GM12878 (cell line): Measurements from ENCODE around the gene ZFP62. TPM values are rescaled to one million over a fixed set of nuclear protein-coding genes. Genes with fewer than 3 reads are reported as not detected.

Experiments
- ATAC-seq: fragments of 200-7000 bp; cut with Tn5 transposase; 3 replicates; pipeline ENCODE4 v1.9.1; 2020; ENCODE audit warnings: mild to moderate bottlenecking, moderate library complexity
- BruUV-seq: library from RNA; stranded (reverse); fragments of 400-500 nt; replicated peaks from 2 replicates; lab custom pipeline; 2021; lab: Mats Ljungman, UMichigan
- CTCF ChIA-PET: fragments of 300-600 bp; sonication (Branson Sonifier 250); formaldehyde crosslinking; extraction: SDS; loops from one replicate; lab custom pipeline; 2021; ENCODE audit warnings: inconsistent platforms; lab: Yijun Ruan, JAX
- POLR2A ChIA-PET: fragments of 350-600 bp; formaldehyde crosslinking; extraction: SDS; loops from one replicate; lab custom pipeline; 2021; ENCODE audit warnings: inconsistent platforms; lab: Charles Lee
- RAD21 ChIA-PET: fragments of 300-600 bp; sonication (Branson Sonifier 250); formaldehyde crosslinking; loops from one replicate; lab custom pipeline; 2023; ENCODE audit warnings: antibody characterized with exemption; ENCODE audit not compliant: unreplicated experiment; lab: Charles Lee
- SMC1A ChIA-PET: fragments of 300-600 bp; sonication (Branson Sonifier 250); formaldehyde crosslinking; loops from one replicate; lab custom pipeline; 2023; ENCODE audit not compliant: unreplicated experiment, uncharacterized antibody; lab: Charles Lee
- DNase-seq: peaks from one replicate; pipeline ENCODE4 v3.0.0-alpha.2; 2011; ENCODE audit warnings: low read depth, low spot score
- FAIRE-seq: peaks from 3 replicates; lab custom pipeline; 2011; peaks lifted over from hg19 to GRCh38; lab: Jason Lieb, UNC
- H2AFZ ChIP-seq: 2 replicates; pipeline ENCODE4 v1.6.0; 2011; ENCODE audit warnings: low read depth, low read length, control low read depth; ENCODE audit not compliant: control insufficient read depth
- H3K27ac ChIP-seq: 2 replicates; pipeline ENCODE4 v1.5.1; 2011; ENCODE audit warnings: control low read depth; ENCODE audit not compliant: control insufficient read depth, insufficient read depth
- H3K27me3 ChIP-seq, 2 experiments: replicated peaks in 1 of 2; 2 replicates each; pipeline versions ENCODE4 v1.6.0 to v1.6.1; 2011; ENCODE audit warnings: low read length in 1 of 2; ENCODE audit not compliant: control insufficient read depth in 2 of 2, insufficient read depth in 2 of 2
- H3K36me3 ChIP-seq, 2 experiments: 2 replicates each; pipeline ENCODE4 v1.5.1; 2011; ENCODE audit warnings: low read length in 1 of 2; ENCODE audit not compliant: control insufficient read depth in 2 of 2, insufficient read depth in 2 of 2
- H3K4me1 ChIP-seq: 2 replicates; pipeline ENCODE4 v1.6.1; 2011; ENCODE audit warnings: mild to moderate bottlenecking, low read length, moderate library complexity, mixed read lengths; ENCODE audit not compliant: control insufficient read depth, insufficient read depth
- H3K4me2 ChIP-seq: 2 replicates; pipeline ENCODE4 v1.6.0; 2011; ENCODE audit warnings: control low read depth; ENCODE audit not compliant: control insufficient read depth, insufficient read depth
- H3K4me3 ChIP-seq: fragments of 200-600 bp; sonication (generic); 2 replicates; pipeline ENCODE4 v1.5.1; 2016
- H3K79me2 ChIP-seq: 2 replicates; pipeline ENCODE4 v1.6.0; 2011; ENCODE audit warnings: low read length; ENCODE audit not compliant: control insufficient read depth, insufficient read depth
- H3K9ac ChIP-seq: 2 replicates; pipeline ENCODE4 v1.8.0; 2011; ENCODE audit warnings: low read length, control low read depth, mixed read lengths; ENCODE audit not compliant: control insufficient read depth, insufficient read depth
- H3K9me3 ChIP-seq: replicated peaks from 3 replicates; pipeline ENCODE4 v1.5.1; 2011; ENCODE audit warnings: mild to moderate bottlenecking, low read length; ENCODE audit not compliant: control insufficient read depth, insufficient read depth
- H4K20me1 ChIP-seq: 2 replicates; pipeline ENCODE4 v1.6.0; 2011; ENCODE audit not compliant: control insufficient read depth, insufficient read depth
- ASH2L ChIP-seq: fragments of 300-600, 200-600 bp; sonication (generic); IDR thresholded peaks from 2 replicates; pipeline ENCODE4 v1.6.1; 2017; ENCODE audit warnings: low read depth, mild to moderate bottlenecking, borderline replicate concordance
- ATF2 ChIP-seq: IDR thresholded peaks from 2 replicates; pipeline ENCODE4 v1.6.1; 2012; ENCODE audit warnings: low read length, inconsistent platforms
- CBX5 ChIP-seq: sonication (generic); IDR thresholded peaks from 2 replicates; pipeline ENCODE4 v1.6.1; 2016; ENCODE audit warnings: low read depth, moderate library complexity, mild to moderate bottlenecking, inconsistent platforms
- EGR1 ChIP-seq, 2 experiments: IDR thresholded peaks; 1 replicate in 1 of 2; 2 replicates in 1 of 2; pipeline ENCODE4 v1.6.1; 2011 to 2012; ENCODE audit warnings: low read depth in 2 of 2, low read length in 2 of 2, borderline replicate concordance in 1 of 2, mild to moderate bottlenecking in 1 of 2, moderate library complexity in 1 of 2
- EP300 ChIP-seq, 2 experiments: fragments of 150-350 bp in 1 of 2; IDR thresholded peaks; 2 replicates each; pipeline ENCODE4 v1.6.1; 2011 to 2012; ENCODE audit warnings: low read depth in 2 of 2, low read length in 2 of 2, borderline replicate concordance in 1 of 2, improper control_type of control experiment in 1 of 2, inconsistent platforms in 1 of 2; ENCODE audit not compliant: control insufficient read depth in 1 of 2
- FOS ChIP-seq: IDR thresholded peaks from 3 replicates; pipeline ENCODE4 v1.6.1; 2011; ENCODE audit warnings: borderline replicate concordance; ENCODE audit not compliant: insufficient read length; ENCODE audit errors: extremely low read depth
- NFYA ChIP-seq: IDR thresholded peaks from 2 replicates; pipeline ENCODE4 v1.6.1; 2011; ENCODE audit warnings: low read depth, mild to moderate bottlenecking, low read length, improper control_type of control experiment, borderline replicate concordance
- PML ChIP-seq: IDR thresholded peaks from 2 replicates; pipeline ENCODE4 v1.6.1; 2012; ENCODE audit warnings: low read length, inconsistent platforms
- PRDM15 ChIP-seq: fragments of 450-650 bp; formaldehyde crosslinking; IDR thresholded peaks from 2 replicates; pipeline ENCODE4 v1.4.0; 2020; ENCODE audit warnings: mild to moderate bottlenecking, moderate library complexity
- RAD51 ChIP-seq: fragments of 450-650 bp; IDR thresholded peaks from 2 replicates; pipeline ENCODE4 v1.6.1; 2016; ENCODE audit warnings: moderate library complexity, mild to moderate bottlenecking, inconsistent platforms
- SIX5 ChIP-seq: IDR thresholded peaks from 2 replicates; pipeline ENCODE4 v1.6.1; 2011; ENCODE audit warnings: mild to moderate bottlenecking, low read depth, low read length, moderate library complexity; ENCODE audit not compliant: severe bottlenecking
- SMC3 ChIP-seq: IDR thresholded peaks from 2 replicates; pipeline ENCODE4 v1.6.1; 2011; ENCODE audit warnings: low read length, improper control_type of control experiment, borderline replicate concordance
- SUZ12 ChIP-seq: fragments of 200-600 bp; sonication (generic); IDR thresholded peaks from one replicate; pipeline ENCODE4 v1.6.1; 2018; ENCODE audit warnings: antibody characterized with exemption, mild to moderate bottlenecking; ENCODE audit not compliant: unreplicated experiment
- YY1 ChIP-seq: IDR thresholded peaks from 2 replicates; pipeline ENCODE4 v1.6.1; 2011; ENCODE audit warnings: low read depth, mild to moderate bottlenecking, low read length
- ZBED1 ChIP-seq: IDR thresholded peaks from 2 replicates; pipeline ENCODE4 v1.6.1; 2016; ENCODE audit warnings: borderline replicate concordance
- WGBS: methylation state at CpG from one replicate; pipeline ENCODE4 v1.1.6; 2016; ENCODE audit warnings: low lambda C conversion rate; ENCODE audit not compliant: insufficient replicate concordance, insufficient coverage; ENCODE audit errors: missing lambda C conversion rate; 5-methylcytosine and 5-hydroxymethylcytosine counted together
- in situ Hi-C: fragments of 300-500 bp; cut with MboI; formaldehyde crosslinking; loops from 9 replicates; pipeline ENCODE4 v1.14.3; 2018; ENCODE audit warnings: mixed read lengths
- intact Hi-C: fragments of 100-400 bp; cut with micrococcal nuclease; formaldehyde crosslinking; loops from one replicate; pipeline ENCODE4 v1.14.2; 2022; ENCODE audit not compliant: unreplicated experiment
- polyA plus RNA-seq, 11 experiments: library from polyadenylated mRNA; depleted of rRNA in 4 of 11; unstranded in 6 of 11; stranded (reverse) in 5 of 11; fragments of >200 nt; fragmentation: Nextera tagmentation in 4 of 11; fragmentation: Illumina TruSeq in 1 of 11; extraction: Ambion mirVana in 4 of 11; extraction: Trizol in 1 of 11; gene quantifications; 1 replicate in 1 of 11; 2 replicates in 10 of 11; pipeline versions ENCODE4 v1.2.1 to v1.2.3, GENCODE V29; 2011 to 2016; ENCODE audit warnings: inconsistent platforms in 2 of 11, missing spikeins in 2 of 11, low read depth in 1 of 11
- total RNA-seq, 4 experiments: library from RNA; depleted of rRNA in 3 of 4; stranded (reverse); fragments of >200 nt in 3 of 4; fragmentation: Illumina TruSeq in 1 of 4; extraction: Trizol in 1 of 4; gene quantifications; 2 replicates each; pipeline versions ENCODE4 v1.2.1 to v1.2.3, GENCODE V29; 2013 to 2021
- TF ChIP-seq, protein P1 (sequence below): fragments of 450-650 bp; IDR thresholded peaks from 2 replicates; pipeline ENCODE4 v1.6.1; 2018; ENCODE audit warnings: mild to moderate bottlenecking, low read depth, moderate library complexity; ENCODE audit not compliant: partially characterized antibody

ZFP62 gene
- total and polyA plus RNA-seq, 10 of the 15 experiments (the other 5 are each of a cell fraction or from before 2014, with no cell fraction given): 9.2 to 39.7 (median 21.1) TPM

DNA sequence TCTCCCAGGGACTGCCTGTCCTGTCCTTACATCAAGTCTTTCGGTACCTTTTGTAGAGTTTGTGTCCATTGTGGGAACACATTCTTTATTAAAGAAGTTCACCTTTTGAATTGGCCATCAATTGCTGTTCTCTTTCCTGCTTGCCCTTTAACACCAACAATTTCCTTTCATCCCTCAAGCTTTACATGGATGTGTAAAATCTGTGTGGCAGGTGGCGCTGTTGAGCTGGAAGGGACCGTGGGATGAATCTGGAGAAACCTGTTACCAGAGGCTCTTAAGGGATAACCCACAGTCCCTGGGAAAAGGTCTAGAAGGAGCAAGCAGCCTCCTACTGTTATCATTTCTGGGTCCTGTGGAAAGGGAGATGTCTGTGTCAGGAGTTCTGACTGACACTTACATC is 7.9 kb upstream of the ZFP62 start:
- Histone ChIP-seq H3K4me3 (no peak overlapping the region), H3K79me2 (no peaks in the 10 kb centered on the region), H3K9ac (no peak overlapping the region), H3K36me3 (no peaks in the 10 kb centered on the region), H3K4me2 (no peak overlapping the region), H3K27me3 (no peaks in the 10 kb centered on the region), H4K20me1 (no peaks in the 10 kb centered on the region), H3K27ac (peak overlapping the region; percentile 32; the same call in 1 of the 2 replicates), H2AFZ (peak overlapping the region; percentile 43), H3K9me3 (no peaks in the 10 kb centered on the region), H3K4me1 (peaks cover 17% of the 10 kb centered on the region)
- WGBS: 0% methylated on average over 3 of the region's 3 CpGs
- CTCF ChIA-PET: interaction anchor here (0.8 to 4.9 kb wide), 24 partner anchors 20 to 316 kb away, joined by 3 to 50 read pairs (median 4); no protein-coding TSS in a partner anchor
- ATAC-seq: peak; percentile 80
- FAIRE-seq: peak; percentile 83
- in situ Hi-C loops: no loop called here
- RAD21 ChIA-PET: interaction anchor here (0.8 to 3.0 kb wide), 21 partner anchors 8 to 316 kb away, joined by 3 to 16 read pairs (median 4); no protein-coding TSS in a partner anchor
- SMC1A ChIA-PET: interaction anchor here (0.6 to 3.0 kb wide), 24 partner anchors 10 to 304 kb away, joined by 3 to 17 read pairs (median 5); no protein-coding TSS in a partner anchor
- POLR2A ChIA-PET: interaction anchor here (0.6 to 1.6 kb wide), 5 partner anchors 47 to 304 kb away, joined by 3 to 4 read pairs (median 3); no protein-coding TSS in a partner anchor
- intact Hi-C loops: loop anchor here (2.0 to 10.0 kb wide), 4 partner anchors 84 to 290 kb away; no protein-coding TSS in a partner anchor
- BruUV-seq: no TSS peak
- peak; percentile 61 for DNase-seq
- TF ChIP-seq FOS: no peak
- TF ChIP-seq ASH2L: no peak
- no peak for TF ChIP-seq EP300 (IDR thresholded peaks at IDR 0.05; ENCODE audit: borderline replicate concordance in 1 of 2, control insufficient read depth in 1 of 2, low read depth in 2 of 2, low read length in 2 of 2)
- TF ChIP-seq SMC3: peak; percentile 83
- no peak for TF ChIP-seq EGR1 (IDR thresholded peaks at IDR 0.05; ENCODE audit: borderline replicate concordance in 1 of 2, low read depth in 2 of 2, low read length in 2 of 2)
- no peak for TF ChIP-seq SIX5
- no peak for TF ChIP-seq ZBED1
- TF ChIP-seq CBX5: no peak
- no peak for TF ChIP-seq PML
- TF ChIP-seq, protein P1, sequence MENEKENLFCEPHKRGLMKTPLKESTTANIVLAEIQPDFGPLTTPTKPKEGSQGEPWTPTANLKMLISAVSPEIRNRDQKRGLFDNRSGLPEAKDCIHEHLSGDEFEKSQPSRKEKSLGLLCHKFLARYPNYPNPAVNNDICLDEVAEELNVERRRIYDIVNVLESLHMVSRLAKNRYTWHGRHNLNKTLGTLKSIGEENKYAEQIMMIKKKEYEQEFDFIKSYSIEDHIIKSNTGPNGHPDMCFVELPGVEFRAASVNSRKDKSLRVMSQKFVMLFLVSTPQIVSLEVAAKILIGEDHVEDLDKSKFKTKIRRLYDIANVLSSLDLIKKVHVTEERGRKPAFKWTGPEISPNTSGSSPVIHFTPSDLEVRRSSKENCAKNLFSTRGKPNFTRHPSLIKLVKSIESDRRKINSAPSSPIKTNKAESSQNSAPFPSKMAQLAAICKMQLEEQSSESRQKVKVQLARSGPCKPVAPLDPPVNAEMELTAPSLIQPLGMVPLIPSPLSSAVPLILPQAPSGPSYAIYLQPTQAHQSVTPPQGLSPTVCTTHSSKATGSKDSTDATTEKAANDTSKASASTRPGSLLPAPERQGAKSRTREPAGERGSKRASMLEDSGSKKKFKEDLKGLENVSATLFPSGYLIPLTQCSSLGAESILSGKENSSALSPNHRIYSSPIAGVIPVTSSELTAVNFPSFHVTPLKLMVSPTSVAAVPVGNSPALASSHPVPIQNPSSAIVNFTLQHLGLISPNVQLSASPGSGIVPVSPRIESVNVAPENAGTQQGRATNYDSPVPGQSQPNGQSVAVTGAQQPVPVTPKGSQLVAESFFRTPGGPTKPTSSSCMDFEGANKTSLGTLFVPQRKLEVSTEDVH: no peak
- TF ChIP-seq SUZ12: no peak
- no peak for TF ChIP-seq RAD51
- TF ChIP-seq NFYA: no peak
- no peak for TF ChIP-seq ATF2
- peak; percentile 56; the same call in 1 of the 2 replicates for TF ChIP-seq YY1
- TF ChIP-seq PRDM15 (CRISPR knock-in tag): no peak
